ENCODE data around the gene CYB5A.
A peak's percentile ranks its signal among the peaks of the same experiment; 100 is the strongest.

CYB5A gene

DNA sequence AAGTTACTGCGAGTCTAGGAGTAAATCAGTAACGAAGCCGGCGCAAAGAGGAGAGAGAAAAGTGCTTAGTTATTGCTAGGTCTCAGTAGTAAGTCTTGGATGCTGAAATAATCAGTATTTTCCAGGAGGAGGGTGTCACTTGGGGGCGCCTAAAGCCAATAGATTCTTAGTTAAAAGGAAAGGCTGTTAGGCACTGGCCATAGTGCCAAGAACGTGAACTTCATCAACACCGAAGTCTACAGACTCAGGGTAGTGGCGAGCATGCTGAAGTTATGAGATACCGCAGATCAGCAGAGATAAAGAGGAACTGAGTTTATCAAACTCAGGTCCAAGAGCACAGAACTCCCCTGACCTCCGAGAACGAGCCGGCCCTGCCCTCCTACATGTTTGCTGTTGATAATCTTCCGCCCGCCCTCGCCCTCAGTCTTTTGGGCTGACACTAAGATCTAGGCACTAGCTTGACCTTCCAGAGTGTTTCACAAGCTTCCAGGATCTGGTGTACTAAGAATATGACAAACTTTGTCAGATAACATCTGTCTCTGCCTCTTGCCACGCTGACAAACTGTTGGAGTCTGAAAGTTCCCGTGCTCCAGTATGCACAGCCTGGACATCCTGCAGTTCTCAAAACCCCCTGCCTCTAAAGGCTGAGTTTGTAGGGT lies 49.2 kb downstream of the CYB5A start:
- no peak for TF ChIP-seq EZH2phosphoT487 (IDR thresholded peaks at IDR 0.05; ENCODE audit: low read depth)
- TF ChIP-seq, protein P1, sequence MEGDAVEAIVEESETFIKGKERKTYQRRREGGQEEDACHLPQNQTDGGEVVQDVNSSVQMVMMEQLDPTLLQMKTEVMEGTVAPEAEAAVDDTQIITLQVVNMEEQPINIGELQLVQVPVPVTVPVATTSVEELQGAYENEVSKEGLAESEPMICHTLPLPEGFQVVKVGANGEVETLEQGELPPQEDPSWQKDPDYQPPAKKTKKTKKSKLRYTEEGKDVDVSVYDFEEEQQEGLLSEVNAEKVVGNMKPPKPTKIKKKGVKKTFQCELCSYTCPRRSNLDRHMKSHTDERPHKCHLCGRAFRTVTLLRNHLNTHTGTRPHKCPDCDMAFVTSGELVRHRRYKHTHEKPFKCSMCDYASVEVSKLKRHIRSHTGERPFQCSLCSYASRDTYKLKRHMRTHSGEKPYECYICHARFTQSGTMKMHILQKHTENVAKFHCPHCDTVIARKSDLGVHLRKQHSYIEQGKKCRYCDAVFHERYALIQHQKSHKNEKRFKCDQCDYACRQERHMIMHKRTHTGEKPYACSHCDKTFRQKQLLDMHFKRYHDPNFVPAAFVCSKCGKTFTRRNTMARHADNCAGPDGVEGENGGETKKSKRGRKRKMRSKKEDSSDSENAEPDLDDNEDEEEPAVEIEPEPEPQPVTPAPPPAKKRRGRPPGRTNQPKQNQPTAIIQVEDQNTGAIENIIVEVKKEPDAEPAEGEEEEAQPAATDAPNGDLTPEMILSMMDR (IDR thresholded peaks at IDR 0.05; ENCODE audit: low read depth, low read length), result peak; percentile 55
- no peaks in the 10 kb centered on the region for H3K9me3 ChIP-seq (ENCODE audit: insufficient read depth, low read length)
- H3K27ac ChIP-seq (ENCODE audit: low read length), result no peak overlapping the region
- H3K27me3 ChIP-seq (ENCODE audit: low read depth, low read length), result peaks cover 53% of the 10 kb centered on the region
- H3K4me2 ChIP-seq (ENCODE audit: low read length), result peak overlapping the region; percentile 39
- H3K4me1 ChIP-seq (ENCODE audit: low read length), result peaks cover 15% of the 10 kb centered on the region
- H3K4me3 ChIP-seq (ENCODE audit: low read length), result peak overlapping the region; percentile 50
- no peak overlapping the region for H3K9ac ChIP-seq (ENCODE audit: low read length)
- H3K36me3 ChIP-seq (replicated peaks; ENCODE audit: low read depth, low read length), result no peaks in the 10 kb centered on the region
- H2AFZ ChIP-seq (ENCODE audit: low read depth, low read length), result peak overlapping the region; percentile 58
- no peaks in the 10 kb centered on the region for H4K20me1 ChIP-seq (ENCODE audit: insufficient read depth, low read length)
- H3K79me2 ChIP-seq (ENCODE audit: low read length), result no peaks in the 10 kb centered on the region

DNA sequence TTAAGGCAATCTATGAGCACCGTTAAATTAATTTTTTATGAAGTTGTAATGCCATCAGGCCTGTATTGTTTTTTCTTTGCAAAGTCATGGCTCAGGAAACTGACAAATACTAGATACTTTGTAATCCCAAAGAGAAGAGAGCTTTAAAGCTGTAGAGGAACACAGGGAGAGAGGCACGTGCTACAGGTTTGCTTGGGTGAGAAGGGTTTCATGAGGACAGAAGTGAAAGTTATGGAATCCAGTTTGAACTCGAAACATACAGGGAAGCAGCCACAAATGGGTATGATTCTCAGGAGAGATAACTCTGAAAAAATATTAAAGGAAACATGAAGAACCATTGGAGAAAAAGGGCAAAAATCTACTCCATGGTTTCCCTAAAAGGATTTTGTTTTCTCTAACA lies 49.8 kb downstream of the CYB5A start:
- no peak overlapping the region for H3K9ac ChIP-seq (ENCODE audit: low read length)

DNA sequence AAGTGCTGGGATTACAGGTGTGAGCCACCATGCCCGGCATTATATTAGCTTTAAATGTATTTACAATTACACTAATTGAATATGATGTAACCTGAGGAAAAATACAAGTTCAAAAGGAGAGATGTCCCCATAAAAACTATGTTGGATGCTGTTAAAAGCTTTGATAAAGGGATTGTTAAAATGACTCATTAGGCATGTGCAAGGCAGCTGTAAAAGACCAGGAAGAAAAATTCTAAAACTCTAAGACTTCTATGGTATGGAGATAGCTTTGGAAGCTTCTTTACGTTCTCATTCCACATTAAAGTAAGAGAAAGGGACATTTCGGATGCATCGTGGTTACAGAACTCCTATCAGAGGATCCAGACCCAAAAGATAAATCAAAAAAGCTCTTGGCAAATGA lies 50.3 kb downstream of the CYB5A start:
- Histone ChIP-seq H3K4me2 (ENCODE audit: low read length) (peak overlapping the region; percentile 39; the same call in 1 of the 2 replicates), H3K9ac (ENCODE audit: low read length) (no peak overlapping the region), H3K27ac (ENCODE audit: low read length) (no peak overlapping the region), H3K9me3 (ENCODE audit: insufficient read depth, low read length) (no peaks in the 10 kb centered on the region), H3K36me3 (replicated peaks; ENCODE audit: low read depth, low read length) (no peaks in the 10 kb centered on the region), H4K20me1 (ENCODE audit: insufficient read depth, low read length) (no peaks in the 10 kb centered on the region), H3K4me3 (ENCODE audit: low read length) (no peak overlapping the region), H3K79me2 (ENCODE audit: low read length) (no peaks in the 10 kb centered on the region), H2AFZ (ENCODE audit: low read depth, low read length) (no peak overlapping the region), H3K27me3 (ENCODE audit: low read depth, low read length) (peaks cover 62% of the 10 kb centered on the region), H3K4me1 (ENCODE audit: low read length) (peaks cover 15% of the 10 kb centered on the region)
- TF ChIP-seq, protein P1 (IDR thresholded peaks at IDR 0.05; ENCODE audit: low read depth, low read length), result no peak
- no peak for TF ChIP-seq EZH2phosphoT487 (IDR thresholded peaks at IDR 0.05; ENCODE audit: low read depth)

More for the DNA sequence above, 49.8 kb downstream of the CYB5A start:
- Histone ChIP-seq H3K79me2 (ENCODE audit: low read length) (no peaks in the 10 kb centered on the region), H4K20me1 (ENCODE audit: insufficient read depth, low read length) (no peaks in the 10 kb centered on the region), H3K4me1 (ENCODE audit: low read length) (peaks cover 15% of the 10 kb centered on the region), H3K36me3 (replicated peaks; ENCODE audit: low read depth, low read length) (no peaks in the 10 kb centered on the region), H3K27ac (ENCODE audit: low read length) (no peak overlapping the region), H3K27me3 (ENCODE audit: low read depth, low read length) (peaks cover 58% of the 10 kb centered on the region), H3K9me3 (ENCODE audit: insufficient read depth, low read length) (no peaks in the 10 kb centered on the region), H3K4me3 (ENCODE audit: low read length) (peak overlapping the region; percentile 50), H3K4me2 (ENCODE audit: low read length) (peak overlapping the region; percentile 39), H2AFZ (ENCODE audit: low read depth, low read length) (peak overlapping the region; percentile 58; the same call in 1 of the 2 replicates)
- TF ChIP-seq EZH2phosphoT487 (IDR thresholded peaks at IDR 0.05; ENCODE audit: low read depth), result no peak
- TF ChIP-seq, protein P1 (IDR thresholded peaks at IDR 0.05; ENCODE audit: low read depth, low read length), result no peak

DNA sequence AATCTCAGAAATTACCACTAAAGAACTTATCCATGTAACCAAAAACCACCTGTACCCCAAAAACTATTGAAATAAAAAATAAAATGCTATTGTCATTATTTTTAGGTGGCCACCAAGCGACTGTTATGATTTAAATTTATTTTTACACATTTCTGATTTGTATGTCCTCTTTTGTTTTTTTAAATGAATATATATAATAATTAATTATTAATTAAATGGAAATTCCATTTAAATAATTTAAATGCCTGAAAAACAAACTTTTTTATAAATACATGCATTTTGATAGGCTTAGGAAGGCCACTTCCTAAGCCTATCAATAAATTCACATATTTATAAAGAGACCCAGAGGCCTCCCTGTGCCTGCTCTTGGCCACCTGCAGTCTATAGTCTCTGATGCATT lies 52.2 kb downstream of the CYB5A start:
- Histone ChIP-seq H3K4me2 (ENCODE audit: low read length) (no peak overlapping the region), H3K79me2 (ENCODE audit: low read length) (no peaks in the 10 kb centered on the region), H3K4me1 (ENCODE audit: low read length) (peaks cover 15% of the 10 kb centered on the region), H3K27me3 (ENCODE audit: low read depth, low read length) (peaks cover 62% of the 10 kb centered on the region), H4K20me1 (ENCODE audit: insufficient read depth, low read length) (no peaks in the 10 kb centered on the region), H3K9ac (ENCODE audit: low read length) (no peak overlapping the region), H3K36me3 (replicated peaks; ENCODE audit: low read depth, low read length) (no peaks in the 10 kb centered on the region), H2AFZ (ENCODE audit: low read depth, low read length) (no peak overlapping the region), H3K9me3 (ENCODE audit: insufficient read depth, low read length) (no peaks in the 10 kb centered on the region), H3K27ac (ENCODE audit: low read length) (no peak overlapping the region), H3K4me3 (ENCODE audit: low read length) (no peak overlapping the region)
- TF ChIP-seq, protein P1 (IDR thresholded peaks at IDR 0.05; ENCODE audit: low read depth, low read length), result no peak
- no peak for TF ChIP-seq EZH2phosphoT487 (IDR thresholded peaks at IDR 0.05; ENCODE audit: low read depth)

All from OCI-LY3 (cell line).